Measurements from ENCODE around the gene PACRG. TPM values are rescaled to one million over a fixed set of nuclear protein-coding genes. Genes with fewer than 3 reads are reported as not detected.

The PACRG gene
- total RNA-seq, 1 donor: 1.4 TPM

GRCh38 chr6:163346497-163346961, 618.8 kb downstream of the PACRG start:
- Histone ChIP-seq H3K27ac (ENCODE audit: low read depth, low read length) (no peak overlapping the region), H3K27me3 (ENCODE audit: insufficient read depth, low read length) (no peaks in the 10 kb centered on the region), H3K4me2 (ENCODE audit: insufficient read depth, low read length) (no peak overlapping the region), H3K4me3 (ENCODE audit: insufficient read depth, low read length) (no peak overlapping the region), H3K36me3 (ENCODE audit: insufficient read depth, low read length) (no peaks in the 10 kb centered on the region), H3K79me2 (ENCODE audit: insufficient read depth, low read length) (no peaks in the 10 kb centered on the region), H3K4me1 (ENCODE audit: insufficient read depth, low read length) (no peaks in the 10 kb centered on the region), H3K9me3 (ENCODE audit: low read depth, low read length) (no peaks in the 10 kb centered on the region), H2AFZ (ENCODE audit: low read length) (peak overlapping the region; percentile 56), H4K20me1 (ENCODE audit: insufficient read depth, low read length) (no peaks in the 10 kb centered on the region)
- DNase-seq (ENCODE audit: insufficient read length, low spot score, missing footprints): peak; percentile 66
- no peak for TF ChIP-seq CTCF (IDR thresholded peaks at IDR 0.05; ENCODE audit: extremely low read depth, low read depth, low read length)

- DNase-seq (ENCODE audit: insufficient read length, low spot score, missing footprints): peak; percentile 62
- H3K27ac ChIP-seq (ENCODE audit: low read depth, low read length): no peak overlapping the region
- no peak overlapping the region for H3K4me2 ChIP-seq (ENCODE audit: insufficient read depth, low read length)
- TF ChIP-seq CTCF (IDR thresholded peaks at IDR 0.05; ENCODE audit: extremely low read depth, low read depth, low read length): no peak
- H3K79me2 ChIP-seq (ENCODE audit: insufficient read depth, low read length): no peaks in the 10 kb centered on the region
- no peaks in the 10 kb centered on the region for H3K36me3 ChIP-seq (ENCODE audit: insufficient read depth, low read length)
- H3K4me1 ChIP-seq (ENCODE audit: insufficient read depth, low read length): no peaks in the 10 kb centered on the region
- no peak overlapping the region for H2AFZ ChIP-seq (ENCODE audit: low read length)
- no peaks in the 10 kb centered on the region for H4K20me1 ChIP-seq (ENCODE audit: insufficient read depth, low read length)
- H3K9me3 ChIP-seq (ENCODE audit: low read depth, low read length): no peaks in the 10 kb centered on the region
- no peaks in the 10 kb centered on the region for H3K27me3 ChIP-seq (ENCODE audit: insufficient read depth, low read length)
- no peak overlapping the region for H3K4me3 ChIP-seq (ENCODE audit: insufficient read depth, low read length)
Measured at GRCh38 chr6:163347021-163347446, 619.3 kb downstream of the PACRG start.

- TF ChIP-seq CTCF (IDR thresholded peaks at IDR 0.05; ENCODE audit: extremely low read depth, low read depth, low read length): no peak
- no peaks in the 10 kb centered on the region for H3K27me3 ChIP-seq (ENCODE audit: insufficient read depth, low read length)
- no peaks in the 10 kb centered on the region for H3K4me1 ChIP-seq (ENCODE audit: insufficient read depth, low read length)
- no peak overlapping the region for H3K4me2 ChIP-seq (ENCODE audit: insufficient read depth, low read length)
- DNase-seq (ENCODE audit: insufficient read length, low spot score, missing footprints): peak; percentile 76
- no peaks in the 10 kb centered on the region for H3K9me3 ChIP-seq (ENCODE audit: low read depth, low read length)
- no peak overlapping the region for H3K4me3 ChIP-seq (ENCODE audit: insufficient read depth, low read length)
- no peak overlapping the region for H3K27ac ChIP-seq (ENCODE audit: low read depth, low read length)
- H3K36me3 ChIP-seq (ENCODE audit: insufficient read depth, low read length): no peaks in the 10 kb centered on the region
- peak overlapping the region; percentile 76 for H2AFZ ChIP-seq (ENCODE audit: low read length)
- H4K20me1 ChIP-seq (ENCODE audit: insufficient read depth, low read length): no peaks in the 10 kb centered on the region
- no peaks in the 10 kb centered on the region for H3K79me2 ChIP-seq (ENCODE audit: insufficient read depth, low read length)
Measured at GRCh38 chr6:163348789-163349680, 621.3 kb downstream of the PACRG start.

GRCh38 chr6:163349696-163350095, 621.9 kb downstream of the PACRG start:
- H3K79me2 ChIP-seq (ENCODE audit: insufficient read depth, low read length): no peaks in the 10 kb centered on the region
- no peaks in the 10 kb centered on the region for H4K20me1 ChIP-seq (ENCODE audit: insufficient read depth, low read length)
- no peaks in the 10 kb centered on the region for H3K9me3 ChIP-seq (ENCODE audit: low read depth, low read length)
- DNase-seq (ENCODE audit: insufficient read length, low spot score, missing footprints): peak; percentile 63
- no peak overlapping the region for H3K4me2 ChIP-seq (ENCODE audit: insufficient read depth, low read length)
- peaks cover 4% of the 10 kb centered on the region for H3K4me1 ChIP-seq (ENCODE audit: insufficient read depth, low read length)
- no peak overlapping the region for H3K27ac ChIP-seq (ENCODE audit: low read depth, low read length)
- H3K36me3 ChIP-seq (ENCODE audit: insufficient read depth, low read length): no peaks in the 10 kb centered on the region
- H3K4me3 ChIP-seq (ENCODE audit: insufficient read depth, low read length): no peak overlapping the region
- no peak overlapping the region for H2AFZ ChIP-seq (ENCODE audit: low read length)
- no peaks in the 10 kb centered on the region for H3K27me3 ChIP-seq (ENCODE audit: insufficient read depth, low read length)
- no peak for TF ChIP-seq CTCF (IDR thresholded peaks at IDR 0.05; ENCODE audit: extremely low read depth, low read depth, low read length)
